Jurkat, Clone E6-1 (cell line): ENCODE data around the gene NUDT16L1.
A peak's percentile ranks its signal among the peaks of the same experiment; 100 is the strongest.

Source experiments
- DNase-seq: peaks from one replicate; pipeline ENCODE4 v3.0.0-alpha.2; 2011; ENCODE audit warnings: low read depth, low spot score
- H3K4me3 ChIP-seq: 2 replicates; pipeline ENCODE4 v1.5.1; 2011; ENCODE audit warnings: mild to moderate bottlenecking, low read length, control low read depth, moderate library complexity

Gene NUDT16L1

GRCh38 chr16:4661661-4662060 is 31.7 kb upstream of the NUDT16L1 start:
- peak overlapping the region; percentile 20 for H3K4me3 ChIP-seq
- peak; percentile 85 for DNase-seq

GRCh38 chr16:4663465-4663776 is 29.9 kb upstream of the NUDT16L1 start:
- no peak for DNase-seq

GRCh38 chr16:4663777-4664465 is 29.4 kb upstream of the NUDT16L1 start:
- no peak overlapping the region for H3K4me3 ChIP-seq
- no peak for DNase-seq

More at GRCh38 chr16:4663465-4663776, 29.9 kb upstream of the NUDT16L1 start:
- no peak overlapping the region for H3K4me3 ChIP-seq

GRCh38 chr16:4664538-4665418 is 28.6 kb upstream of the NUDT16L1 start:
- peak overlapping the region; percentile 15 for H3K4me3 ChIP-seq
- DNase-seq: peak; percentile 75

- no peak overlapping the region for H3K4me3 ChIP-seq
- no peak for DNase-seq
Measured at GRCh38 chr16:4666537-4667202, 26.7 kb upstream of the NUDT16L1 start.

- DNase-seq: no peak
- H3K4me3 ChIP-seq: no peak overlapping the region
Measured at GRCh38 chr16:4667203-4667963, 26.0 kb upstream of the NUDT16L1 start.

- DNase-seq: no peak
- H3K4me3 ChIP-seq: no peak overlapping the region
Measured at GRCh38 chr16:4668313-4668960, 24.9 kb upstream of the NUDT16L1 start.

- no peak for DNase-seq
- no peak overlapping the region for H3K4me3 ChIP-seq
Measured at GRCh38 chr16:4673387-4674046, 19.8 kb upstream of the NUDT16L1 start.

- DNase-seq: no peak
Measured at GRCh38 chr16:4674926-4675530, 18.3 kb upstream of the NUDT16L1 start.

GRCh38 chr16:4675864-4676786 is 17.2 kb upstream of the NUDT16L1 start:
- peak; percentile 86 for DNase-seq
- peak overlapping the region; percentile 18 for H3K4me3 ChIP-seq

More at GRCh38 chr16:4674926-4675530, 18.3 kb upstream of the NUDT16L1 start:
- H3K4me3 ChIP-seq: no peak overlapping the region

- H3K4me3 ChIP-seq: peak overlapping the region; percentile 18; the same call in 1 of the 2 replicates
- no peak for DNase-seq
Measured at GRCh38 chr16:4676831-4677230, 16.5 kb upstream of the NUDT16L1 start.

- no peak for DNase-seq
Measured at GRCh38 chr16:4677390-4677789, 16.0 kb upstream of the NUDT16L1 start.

GRCh38 chr16:4677994-4678393 is 15.4 kb upstream of the NUDT16L1 start:
- no peak overlapping the region for H3K4me3 ChIP-seq
- no peak for DNase-seq

More at GRCh38 chr16:4677390-4677789, 16.0 kb upstream of the NUDT16L1 start:
- H3K4me3 ChIP-seq: no peak overlapping the region

- no peak for DNase-seq
- H3K4me3 ChIP-seq: no peak overlapping the region
Measured at GRCh38 chr16:4678596-4678995, 14.8 kb upstream of the NUDT16L1 start.

GRCh38 chr16:4679156-4679849 is 14.1 kb upstream of the NUDT16L1 start:
- no peak overlapping the region for H3K4me3 ChIP-seq
- DNase-seq: no peak
